PFSK-1 (cell line): Measurements from ENCODE around the gene RGS10.

Source experiments
- FOXP2 ChIP-seq: optimal IDR thresholded peaks from 2 replicates; pipeline ENCODE3; 2011; ENCODE audit warnings: borderline replicate concordance, control low read depth, inconsistent platforms; ENCODE audit not compliant: insufficient read depth; ENCODE audit errors: extremely low read length, extremely low read depth
- POLR2AphosphoS5 ChIP-seq: IDR thresholded peaks from 2 replicates; pipeline ENCODE4 v1.6.1; 2012; ENCODE audit warnings: low read depth, mild to moderate bottlenecking, control low read depth, low read length, moderate library complexity
- REST ChIP-seq, 2 experiments: IDR thresholded peaks; 2 replicates each; pipeline versions ENCODE4 v1.6.1 to v1.8.0; 2011 to 2012; ENCODE audit warnings: low read depth in 2 of 2, low read length in 2 of 2, control low read depth in 1 of 2, inconsistent platforms in 1 of 2, mild to moderate bottlenecking in 1 of 2, moderate library complexity in 1 of 2; ENCODE audit not compliant: insufficient read depth in 1 of 2
- SIN3A ChIP-seq: IDR thresholded peaks from 2 replicates; pipeline ENCODE4 v1.6.1; 2012; ENCODE audit warnings: mild to moderate bottlenecking, low read length, moderate library complexity, borderline replicate concordance; ENCODE audit not compliant: insufficient read depth
- TAF1 ChIP-seq: IDR thresholded peaks from 2 replicates; pipeline ENCODE4 v1.6.1; 2012; ENCODE audit warnings: low read length, control low read depth, borderline replicate concordance; ENCODE audit not compliant: insufficient read depth

The RGS10 gene

GRCh38 chr10:119466655-119467054 lies 75.9 kb downstream of the RGS10 start:
- TF ChIP-seq FOXP2 (no peak), SIN3A (no peak), TAF1 (no peak), POLR2AphosphoS5 (no peak), REST (IDR thresholded peaks at IDR 0.05; ENCODE audit: insufficient read depth in 1 of 2, low read depth in 2 of 2, low read length in 2 of 2) (no peak)

DNA sequence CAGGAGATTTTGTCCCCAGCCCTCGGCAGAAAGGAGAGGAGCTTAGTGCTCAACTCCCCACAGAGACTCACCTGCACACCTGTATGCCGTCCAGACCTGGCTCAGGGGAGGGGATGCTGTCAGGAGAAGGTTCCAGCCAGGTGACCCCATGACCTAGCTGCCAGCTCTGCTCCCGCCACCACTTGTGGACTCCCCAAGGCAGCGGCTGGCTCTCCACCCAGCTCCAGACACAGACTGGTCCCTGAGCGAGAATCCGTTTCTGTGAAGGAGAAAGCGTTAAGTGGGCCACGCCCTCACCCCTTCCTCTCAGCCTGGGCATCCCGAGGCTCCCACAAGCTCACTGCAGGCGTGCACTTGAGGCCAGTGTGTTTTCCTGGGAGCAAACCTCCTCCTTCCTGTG lies 76.4 kb downstream of the RGS10 start:
- TF ChIP-seq POLR2AphosphoS5: no peak
- TF ChIP-seq REST (IDR thresholded peaks at IDR 0.05; ENCODE audit: insufficient read depth in 1 of 2, low read depth in 2 of 2, low read length in 2 of 2): no peak
- no peak for TF ChIP-seq SIN3A
- no peak for TF ChIP-seq FOXP2
- no peak for TF ChIP-seq TAF1

DNA sequence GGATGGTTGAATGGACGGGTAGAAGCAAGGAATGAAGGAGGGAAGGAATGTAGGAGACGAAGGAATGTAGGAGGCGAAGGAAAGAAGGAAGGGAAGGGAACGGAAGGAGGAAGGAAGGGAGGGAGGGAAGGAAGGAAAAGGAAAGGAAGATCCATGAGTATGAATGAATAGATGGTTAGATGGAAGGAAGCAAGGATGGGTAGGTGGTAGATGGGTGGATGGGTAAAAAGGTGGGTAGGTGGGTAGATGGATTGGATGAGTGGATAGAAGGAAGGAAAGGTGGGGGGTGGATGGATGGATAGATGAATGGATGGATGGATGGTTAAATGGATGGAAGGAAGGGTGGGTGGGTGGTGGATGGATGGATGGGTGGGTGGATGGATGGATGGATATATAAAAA lies 77.4 kb downstream of the RGS10 start:
- TF ChIP-seq TAF1 (no peak), SIN3A (no peak), FOXP2 (no peak), POLR2AphosphoS5 (no peak), REST (IDR thresholded peaks at IDR 0.05; ENCODE audit: insufficient read depth in 1 of 2, low read depth in 2 of 2, low read length in 2 of 2) (no peak)

GRCh38 chr10:119462773-119463172 lies 79.7 kb downstream of the RGS10 start:
- TF ChIP-seq TAF1 (no peak), SIN3A (no peak), POLR2AphosphoS5 (no peak), FOXP2 (no peak), REST (IDR thresholded peaks at IDR 0.05; ENCODE audit: insufficient read depth in 1 of 2, low read depth in 2 of 2, low read length in 2 of 2) (no peak)

- TF ChIP-seq TAF1: no peak
- no peak for TF ChIP-seq REST (IDR thresholded peaks at IDR 0.05; ENCODE audit: insufficient read depth in 1 of 2, low read depth in 2 of 2, low read length in 2 of 2)
- no peak for TF ChIP-seq FOXP2
- TF ChIP-seq POLR2AphosphoS5: no peak
Measured at GRCh38 chr10:119461923-119462322, 80.6 kb downstream of the RGS10 start.
